NCI-H2081 (cell line): ENCODE results near the gene DCBLD1.
A peak's percentile ranks its signal among the peaks of the same experiment; 100 is the strongest.

Experiments
- DNase-seq, 2 experiments: peaks; one replicate each; lab custom pipeline; 2025; lab: John Stamatoyannopoulos, UW

Gene DCBLD1

DNA sequence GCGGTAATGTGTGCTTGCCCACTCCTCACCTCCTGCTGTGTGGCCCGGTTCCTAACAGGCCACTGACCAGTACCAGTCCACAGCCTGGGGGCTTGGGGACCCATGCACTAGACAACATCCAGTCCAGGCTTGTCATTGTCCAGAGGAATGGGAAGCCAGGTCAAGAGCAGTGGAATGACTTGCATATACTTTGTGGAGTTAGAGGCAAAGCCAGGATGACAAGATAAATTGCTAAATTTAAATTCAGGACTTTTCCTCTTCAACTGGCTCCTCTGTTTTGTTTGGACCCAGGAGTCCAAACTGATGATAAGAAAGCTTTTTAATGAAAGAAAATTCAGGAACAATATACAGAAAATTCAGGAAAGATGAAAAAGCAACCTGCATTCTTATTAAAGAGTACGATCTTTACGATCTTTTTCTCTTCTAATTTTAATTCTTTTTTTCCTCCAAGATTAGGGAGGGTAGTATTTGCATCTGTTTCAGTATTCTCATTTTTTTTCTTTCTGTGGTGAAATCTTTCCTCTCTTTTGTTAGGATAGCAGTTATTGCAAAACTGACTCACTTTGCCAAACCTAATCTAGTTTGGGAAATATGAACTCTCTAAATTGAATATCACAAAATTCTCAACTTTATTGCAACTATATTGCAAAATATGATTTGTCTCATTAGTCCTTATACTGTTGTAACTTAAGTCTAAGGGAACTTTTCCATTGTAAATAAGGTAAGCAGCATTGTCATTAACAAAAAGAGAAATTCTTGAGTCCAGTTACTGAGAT lies 48.2 kb downstream of the DCBLD1 start:
- no peak for DNase-seq

DNA sequence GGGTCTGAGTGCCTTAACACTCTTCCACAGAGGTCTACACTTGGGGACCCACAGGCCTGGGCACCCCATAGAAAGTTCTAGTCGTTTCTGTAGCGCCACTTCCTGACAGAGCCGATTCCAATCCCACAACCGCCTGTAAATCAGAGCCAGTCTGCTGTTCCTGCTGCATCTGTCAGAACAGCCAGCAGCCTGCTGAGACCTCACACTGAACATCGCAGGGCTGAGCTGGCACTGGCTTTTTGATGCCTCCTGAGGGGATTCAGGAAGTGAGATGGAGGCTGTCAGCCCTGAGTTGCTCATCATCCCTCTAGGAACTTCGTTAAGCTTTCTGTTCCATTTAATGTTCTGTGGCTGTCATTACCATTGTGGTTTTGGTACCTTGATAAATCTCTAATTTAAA lies 48.9 kb downstream of the DCBLD1 start:
- no peak for DNase-seq

DNA sequence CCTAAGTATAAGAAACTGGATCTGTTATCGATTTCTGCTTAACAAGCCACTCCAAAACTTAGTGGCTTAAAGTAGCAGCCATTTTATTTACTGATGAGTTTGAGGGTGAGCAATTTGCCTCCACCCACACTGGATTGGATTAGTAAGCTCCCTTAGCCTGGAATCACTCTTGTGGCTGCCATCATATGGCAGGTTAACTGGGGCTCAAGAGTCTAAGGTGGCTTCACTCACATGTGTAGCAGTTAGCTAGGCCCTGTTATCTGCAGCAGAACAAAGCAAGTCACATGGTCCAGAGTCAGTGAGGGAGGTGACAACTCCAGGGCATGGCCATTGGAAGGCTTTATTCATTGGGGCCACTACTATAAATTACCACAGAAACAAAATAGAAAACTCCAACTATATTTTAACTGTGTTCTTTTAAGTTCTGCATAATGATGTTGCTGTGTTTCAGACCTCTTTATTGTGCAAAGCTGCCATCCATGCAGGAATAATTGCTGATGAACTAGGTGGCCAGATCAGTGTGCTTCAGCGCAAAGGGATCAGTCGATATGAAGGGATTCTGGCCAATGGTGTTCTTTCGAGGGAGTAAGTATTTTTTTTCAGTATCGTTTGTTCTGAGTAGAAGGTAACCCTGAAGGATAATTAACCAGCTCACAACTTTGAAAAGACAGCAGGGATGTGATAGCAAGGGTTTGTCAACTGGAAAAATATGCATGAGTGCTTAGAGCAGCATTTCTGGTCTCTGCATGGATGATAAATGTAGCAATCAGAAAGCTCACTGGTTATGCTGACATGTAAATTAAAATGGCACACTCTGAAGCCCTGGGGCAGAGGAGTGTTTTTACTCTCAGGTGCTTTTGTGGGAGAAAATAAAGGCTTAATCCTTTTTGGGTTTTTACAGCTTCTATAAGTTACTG lies 49.6 kb downstream of the DCBLD1 start:
- DNase-seq = no peak

DNA sequence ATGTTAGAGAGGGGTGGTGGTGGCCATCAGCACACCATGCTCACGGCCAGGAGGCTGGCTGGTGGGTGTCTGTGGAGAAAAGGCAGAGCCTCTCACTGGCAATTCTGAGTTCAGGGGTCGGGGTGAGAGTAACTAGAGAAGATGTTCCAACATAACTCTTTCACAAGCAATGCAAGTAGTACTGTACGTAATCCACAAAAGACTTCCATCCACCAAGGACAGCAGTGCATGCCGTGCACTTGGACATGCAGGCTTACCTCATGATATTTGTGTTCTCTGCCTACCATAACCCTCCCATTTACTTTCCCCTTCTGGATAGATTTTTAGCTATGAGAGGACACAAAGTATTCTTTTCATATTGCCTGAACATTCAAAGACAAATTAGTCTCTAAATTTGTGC lies 51.3 kb downstream of the DCBLD1 start:
- DNase-seq = no peak

DNA sequence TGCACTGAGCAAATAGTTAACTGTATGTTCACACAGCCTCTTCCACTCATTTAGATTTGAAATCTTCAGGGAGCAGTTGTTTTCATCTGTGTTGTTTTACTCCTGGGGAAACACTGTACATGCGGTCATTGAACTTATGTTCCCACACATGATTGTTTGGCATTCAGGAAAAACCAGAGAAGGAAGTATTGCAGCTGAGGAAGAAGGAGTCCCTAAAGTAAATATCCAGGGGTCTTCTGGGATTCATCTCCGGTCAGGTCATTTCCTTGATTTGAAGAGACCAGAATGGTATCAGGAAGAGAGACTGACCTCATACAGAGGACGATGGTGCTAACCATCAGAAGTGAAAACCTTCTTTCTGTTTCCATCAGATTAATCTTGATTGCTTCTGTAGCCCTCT lies 52.5 kb downstream of the DCBLD1 start:
- no peak for DNase-seq

DNA sequence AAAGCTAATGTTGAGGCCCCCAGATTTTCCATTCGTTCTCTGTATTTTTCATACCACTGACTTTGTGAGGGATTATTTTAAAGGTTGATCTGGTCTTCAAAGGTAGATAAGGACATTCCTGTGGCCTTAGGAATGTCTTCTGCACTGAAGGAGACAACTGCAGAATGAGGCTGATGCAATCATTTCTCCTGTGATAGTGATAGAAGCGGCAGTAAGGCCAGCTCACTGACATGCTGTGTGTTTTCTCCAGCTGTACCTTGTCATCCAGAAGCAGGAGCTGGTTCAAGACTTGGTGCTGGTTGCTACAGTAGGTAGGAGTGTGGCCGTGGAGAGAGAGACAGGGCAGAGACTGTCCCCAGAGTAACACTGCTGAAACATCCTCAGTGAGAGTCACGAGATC lies 53.8 kb downstream of the DCBLD1 start:
- DNase-seq = no peak

DNA sequence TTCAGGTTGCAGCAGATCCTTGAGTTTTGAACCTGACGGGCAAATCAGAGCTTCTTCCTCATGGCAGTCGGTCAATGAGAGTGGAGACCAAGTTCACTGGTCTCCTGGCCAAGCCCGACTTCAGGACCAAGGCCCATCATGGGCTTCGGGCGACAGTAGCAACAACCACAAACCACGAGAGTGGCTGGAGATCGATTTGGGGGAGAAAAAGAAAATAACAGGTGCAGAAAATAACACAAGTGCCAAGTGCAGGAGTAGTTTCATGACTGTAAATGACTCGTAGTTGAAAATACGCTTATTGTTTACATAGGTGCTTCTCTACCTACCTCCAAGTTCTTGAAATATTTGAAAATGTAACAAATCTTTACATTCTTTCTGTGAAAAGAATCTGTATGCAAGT lies 56.1 kb downstream of the DCBLD1 start:
- DNase-seq = no peak

DNA sequence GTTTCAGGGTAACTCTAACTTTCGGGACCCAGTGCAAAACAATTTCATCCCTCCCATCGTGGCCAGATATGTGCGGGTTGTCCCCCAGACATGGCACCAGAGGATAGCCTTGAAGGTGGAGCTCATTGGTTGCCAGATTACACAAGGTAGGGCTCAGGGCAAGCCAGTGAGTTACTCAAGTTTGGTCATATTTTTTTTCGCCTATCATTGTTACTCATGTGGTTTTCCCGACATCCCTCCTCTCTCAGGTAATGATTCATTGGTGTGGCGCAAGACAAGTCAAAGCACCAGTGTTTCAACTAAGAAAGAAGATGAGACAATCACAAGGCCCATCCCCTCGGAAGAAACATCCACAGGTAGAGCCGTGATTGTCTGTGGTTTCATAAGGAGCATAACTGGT lies 58.2 kb downstream of the DCBLD1 start:
- DNase-seq = no peak

DNA sequence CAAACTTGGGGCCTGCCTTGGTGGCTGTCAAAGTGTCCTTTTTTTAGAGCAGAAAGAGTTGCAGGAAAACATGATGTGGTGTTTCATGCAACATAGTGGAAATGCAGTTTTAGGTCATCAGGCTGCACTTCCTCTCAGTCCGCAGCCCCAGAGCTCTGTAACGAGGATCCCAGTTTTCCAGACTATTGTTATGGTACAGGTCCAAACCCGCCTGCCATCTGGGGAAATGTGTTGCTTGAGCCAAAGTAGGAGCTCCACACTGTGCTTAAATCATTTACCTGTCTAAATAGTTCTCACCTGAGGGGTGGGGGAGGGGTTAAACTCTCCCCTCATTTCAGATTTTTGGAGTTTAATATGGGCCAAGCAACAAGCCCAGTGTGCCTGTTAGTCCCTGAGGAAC lies 60.0 kb downstream of the DCBLD1 start:
- DNase-seq = peak in 1 of 2 experiments; percentile 8

DNA sequence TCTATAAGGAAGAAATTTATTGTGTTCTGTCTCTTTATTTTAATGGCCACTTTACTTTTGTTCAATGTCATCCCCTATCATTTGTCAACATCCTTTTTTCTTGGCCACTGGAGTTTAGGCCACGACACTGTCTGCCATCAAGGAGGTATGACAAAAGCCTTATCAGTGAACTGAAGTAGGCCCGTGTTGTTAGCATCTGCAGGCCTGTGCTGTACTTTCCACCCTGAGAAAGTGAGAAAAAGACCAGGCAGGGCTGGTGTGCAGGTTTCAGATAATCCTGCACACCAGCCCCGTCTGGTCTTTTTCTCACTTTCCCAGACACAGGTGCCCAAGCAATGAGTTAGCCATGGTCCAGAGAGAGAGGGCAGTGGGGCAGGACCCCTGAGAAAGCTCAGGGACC lies 62.2 kb downstream of the DCBLD1 start:
- DNase-seq = no peak

DNA sequence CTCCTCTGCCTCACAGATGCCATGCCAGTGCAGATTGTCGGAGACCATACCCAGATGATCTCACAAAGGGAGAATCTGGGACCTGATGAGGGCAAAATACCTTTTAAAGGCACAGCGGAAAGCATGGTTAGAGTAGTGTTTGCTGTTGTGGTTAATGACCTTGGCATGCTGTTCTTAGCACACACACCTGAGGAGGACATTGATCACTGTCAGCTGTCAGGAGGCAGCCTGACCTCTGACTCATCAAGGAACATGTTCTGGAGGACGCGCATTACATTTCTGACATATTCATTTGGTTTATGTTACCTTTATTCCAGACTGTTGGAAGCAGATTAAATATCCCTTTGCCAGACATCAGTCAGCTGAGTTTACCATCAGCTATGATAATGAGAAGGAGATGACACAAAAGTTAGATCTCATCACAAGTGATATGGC lies 62.7 kb downstream of the DCBLD1 start:
- DNase-seq = no peak

DNA sequence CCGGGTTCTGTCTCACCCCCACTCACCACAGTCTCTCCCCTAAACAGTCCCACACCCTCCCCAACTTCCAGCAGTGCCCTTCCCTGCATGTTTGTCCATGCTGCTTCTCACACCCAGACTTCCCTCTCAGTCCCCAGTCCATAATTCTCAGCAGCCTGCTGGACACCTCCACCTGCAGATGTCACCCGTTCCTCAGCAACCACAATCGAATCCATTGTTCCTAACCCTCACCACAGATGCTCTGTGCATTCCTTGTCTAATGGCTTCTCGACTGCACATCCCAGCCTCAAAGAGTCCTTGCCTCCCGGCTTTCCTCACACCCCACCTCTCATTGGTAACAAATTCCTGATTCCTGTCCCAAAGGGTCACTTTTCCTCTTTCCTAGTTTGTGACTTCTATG lies 64.2 kb downstream of the DCBLD1 start:
- no peak for DNase-seq

DNA sequence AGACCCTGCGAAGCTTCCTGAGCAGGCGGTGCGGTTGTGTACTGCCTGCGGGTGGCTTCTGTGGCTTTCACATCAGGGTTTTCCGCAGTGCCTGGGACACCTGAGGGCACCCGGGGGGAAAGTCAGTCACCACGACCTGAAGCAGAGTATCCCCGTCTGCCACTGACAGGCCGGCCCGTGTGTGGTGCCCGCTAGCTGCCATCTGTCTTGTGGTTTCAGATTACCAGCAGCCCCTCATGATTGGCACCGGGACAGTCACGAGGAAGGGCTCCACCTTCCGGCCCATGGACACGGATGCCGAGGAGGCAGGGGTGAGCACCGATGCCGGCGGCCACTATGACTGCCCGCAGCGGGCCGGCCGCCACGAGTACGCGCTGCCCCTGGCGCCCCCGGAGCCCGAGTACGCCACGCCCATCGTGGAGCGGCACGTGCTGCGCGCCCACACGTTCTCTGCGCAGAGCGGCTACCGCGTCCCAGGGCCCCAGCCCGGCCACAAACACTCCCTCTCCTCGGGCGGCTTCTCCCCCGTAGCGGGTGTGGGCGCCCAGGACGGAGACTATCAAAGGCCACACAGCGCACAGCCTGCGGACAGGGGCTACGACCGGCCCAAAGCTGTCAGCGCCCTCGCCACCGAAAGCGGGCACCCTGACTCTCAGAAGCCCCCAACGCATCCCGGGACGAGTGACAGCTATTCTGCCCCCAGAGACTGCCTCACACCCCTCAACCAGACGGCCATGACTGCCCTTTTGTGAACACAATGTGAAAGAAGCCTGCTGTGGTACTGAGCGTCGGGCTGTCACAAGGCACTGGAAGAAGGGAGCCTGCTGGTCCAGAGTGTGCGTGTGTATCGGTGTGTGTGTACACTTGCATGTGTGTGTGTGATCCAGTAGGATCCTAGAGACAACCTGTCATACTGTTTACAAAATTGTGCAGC lies 65.5 kb downstream of the DCBLD1 start:
- no peak for DNase-seq

DNA sequence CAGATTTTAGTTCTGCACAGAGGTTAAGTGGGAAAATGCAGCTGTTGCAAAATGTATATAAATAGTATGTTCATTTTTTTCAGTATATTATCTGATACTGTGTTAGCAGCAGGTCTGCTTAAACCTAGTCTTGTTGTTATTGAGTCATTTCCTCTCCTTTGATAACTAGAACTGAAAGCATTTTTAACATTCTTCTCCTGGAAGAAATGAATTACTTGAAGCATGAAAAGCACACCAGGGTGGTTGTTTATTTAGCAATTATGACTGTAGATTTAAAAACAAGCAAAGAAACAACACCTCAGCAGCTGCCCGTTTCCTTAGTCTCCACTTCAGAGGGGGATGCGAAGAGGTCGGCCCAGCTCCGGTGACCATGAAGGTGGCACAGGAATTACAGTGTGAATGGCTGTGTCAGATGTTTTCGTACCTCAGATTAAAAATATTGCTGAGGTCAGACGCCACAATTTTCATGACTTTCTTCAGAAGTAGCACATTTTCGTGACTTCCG lies 66.4 kb downstream of the DCBLD1 start:
- peak in 1 of 2 experiments; percentile 28 for DNase-seq

DNA sequence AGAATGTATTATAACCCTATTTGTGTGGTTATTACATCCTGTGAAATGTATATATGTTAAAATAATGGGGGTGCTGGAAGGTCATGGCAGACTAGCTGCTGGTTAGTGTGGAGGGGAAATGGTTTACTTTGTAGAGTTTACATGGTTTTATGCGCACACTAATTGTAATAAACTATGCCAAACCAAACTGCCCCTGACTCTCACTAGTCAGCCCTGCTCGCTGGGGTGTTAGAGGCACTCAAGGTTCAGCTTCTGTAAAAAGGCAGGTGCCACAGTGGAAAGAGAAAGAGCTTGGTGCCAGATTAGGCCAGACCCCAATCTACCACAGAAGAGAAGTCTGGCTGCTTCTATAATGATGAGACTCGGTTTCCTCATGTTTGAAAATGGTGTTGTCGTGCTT lies 67.1 kb downstream of the DCBLD1 start:
- no peak for DNase-seq

DNA sequence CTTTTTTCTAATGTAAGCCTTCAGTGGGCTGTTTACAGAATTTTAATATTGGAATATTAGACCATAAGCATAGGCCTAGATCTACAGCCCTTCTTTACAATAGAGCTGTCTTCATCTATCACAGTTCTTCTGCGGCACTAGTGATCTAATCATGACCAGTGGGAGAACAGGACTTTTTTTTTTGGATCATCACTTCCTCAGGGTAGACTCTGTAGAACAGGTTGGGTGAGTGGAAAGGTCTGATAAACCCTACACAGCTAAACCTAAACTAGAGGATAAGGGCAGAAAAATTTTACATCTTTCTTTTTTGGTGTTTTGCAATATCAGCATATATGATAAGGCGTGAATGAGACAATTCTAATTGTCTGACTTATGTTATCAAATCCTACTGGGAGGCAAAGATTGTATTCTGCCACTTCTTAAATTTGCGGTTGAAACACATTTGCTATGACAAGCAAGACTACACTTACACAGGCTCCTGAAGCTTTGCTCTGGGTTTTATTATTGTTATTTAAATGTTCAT lies 67.7 kb downstream of the DCBLD1 start:
- DNase-seq = no peak

DNA sequence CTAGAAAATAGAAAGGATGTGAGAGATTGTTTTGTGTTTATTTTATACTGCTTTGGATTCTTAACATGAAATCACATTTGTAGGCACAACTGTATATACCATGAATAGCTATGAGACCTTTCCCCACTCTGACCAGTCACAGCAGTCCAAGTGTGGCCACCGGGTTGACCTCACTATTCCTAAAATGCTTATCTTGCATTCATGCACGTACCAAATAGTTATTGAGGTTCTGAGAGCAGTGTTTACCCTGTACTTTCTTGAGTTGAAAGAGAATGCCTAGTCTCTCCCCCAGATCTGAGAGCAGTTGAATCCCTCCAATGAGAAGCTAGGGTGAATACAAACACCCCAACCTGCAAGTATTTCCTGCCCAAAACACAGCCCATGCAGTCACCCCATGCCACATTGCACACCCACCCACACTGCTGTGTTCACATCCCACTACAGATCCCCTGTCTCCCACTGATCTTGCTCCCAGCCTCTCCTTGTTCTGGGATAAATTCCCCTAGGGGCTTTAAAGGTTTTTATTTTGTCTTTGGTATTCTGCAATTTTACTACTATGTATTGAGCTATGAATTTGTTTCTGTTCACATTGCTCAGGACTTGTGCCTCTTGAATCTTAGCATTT lies 68.3 kb downstream of the DCBLD1 start:
- DNase-seq = no peak

DNA sequence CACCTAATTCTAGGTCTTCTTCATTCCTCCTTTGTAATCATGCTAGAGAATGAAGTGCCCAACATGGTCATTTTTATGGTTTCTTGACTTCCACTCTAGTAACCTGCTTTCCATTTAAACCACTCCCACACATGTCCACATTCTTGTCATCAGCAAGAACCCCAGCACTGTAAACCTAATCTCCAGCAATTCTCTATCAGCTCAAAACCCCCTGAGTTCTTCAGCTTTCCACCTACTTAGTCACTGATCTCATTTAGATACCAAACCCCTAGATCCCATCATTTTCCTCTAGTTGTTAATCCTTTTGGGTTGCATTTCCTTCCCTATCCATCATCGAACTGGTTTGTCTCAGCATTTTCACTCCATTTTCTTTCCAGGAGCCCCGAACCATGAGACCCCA lies 70.1 kb downstream of the DCBLD1 start:
- DNase-seq = no peak

DNA sequence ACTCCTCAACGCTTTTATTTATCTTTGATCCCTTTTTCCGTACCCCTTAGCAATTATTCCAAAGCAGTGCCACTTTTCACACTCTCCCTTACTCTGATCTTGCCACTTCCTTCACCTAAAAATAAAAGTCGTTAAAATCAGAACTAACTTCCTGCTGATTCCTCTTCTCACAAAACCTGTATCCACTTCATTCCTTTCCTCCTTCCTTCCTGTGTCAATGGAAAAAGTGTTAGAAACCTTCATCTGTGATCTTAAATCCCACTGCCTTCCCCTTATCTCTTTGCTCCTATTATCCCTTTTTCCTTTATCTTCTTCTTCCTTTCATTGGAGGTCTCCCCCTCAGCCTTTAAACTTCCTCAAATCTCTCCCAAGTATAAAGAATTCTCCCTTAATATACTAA lies 70.7 kb downstream of the DCBLD1 start:
- no peak for DNase-seq

DNA sequence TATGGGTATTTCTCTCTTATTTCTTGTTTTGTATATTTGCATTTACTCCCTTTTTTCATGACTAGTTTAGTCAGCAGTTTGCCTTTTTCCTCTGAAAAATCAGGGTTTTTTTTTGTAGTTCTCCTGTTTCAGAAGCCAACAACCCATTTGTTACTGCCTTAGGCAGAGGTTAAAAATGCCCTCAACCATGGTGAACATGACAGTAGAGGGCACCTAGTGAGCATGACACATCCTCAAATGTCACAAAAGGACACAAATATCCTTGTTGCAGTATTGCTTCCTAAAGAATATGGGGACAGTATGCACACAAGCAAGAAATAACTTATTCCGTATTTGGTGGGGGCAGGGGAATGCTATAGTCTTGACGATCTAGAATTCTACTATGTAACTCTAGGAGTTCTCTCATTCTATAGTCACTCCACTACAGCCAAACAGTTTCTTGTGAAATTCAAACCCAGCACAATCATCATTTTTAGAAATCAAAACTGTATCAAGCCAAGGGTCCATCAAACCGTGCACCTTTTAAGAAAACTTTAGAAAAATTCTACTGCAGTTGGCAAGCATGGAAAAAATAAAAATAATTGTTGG lies 72.9 kb downstream of the DCBLD1 start:
- DNase-seq = no peak
